Loucy (cell line): ENCODE results near the gene SLC29A4.
"Not testable (repeated sequence)": the region's sequence is repeated elsewhere in the genome, so short reads cannot be mapped to it uniquely, and the experiment has no call there.

Experiments used
- H2AFZ ChIP-seq: fragments of 200-600 bp; sonication (generic); 2 replicates; pipeline ENCODE4 v1.6.0; 2016; ENCODE audit warnings: antibody characterized with exemption, mild to moderate bottlenecking, low read length, moderate library complexity
- H3F3A ChIP-seq: fragments of 200-600 bp; 2 replicates; pipeline ENCODE4 v1.6.0; 2016; ENCODE audit warnings: antibody characterized with exemption, low read depth, mild to moderate bottlenecking
- H3K27me3 ChIP-seq: fragments of 200-600 bp; sonication (generic); 2 replicates; pipeline ENCODE4 v1.6.1; 2014; ENCODE audit warnings: low read length, mild to moderate bottlenecking; ENCODE audit not compliant: insufficient read depth, poor library complexity, severe bottlenecking
- H3K36me3 ChIP-seq: fragments of 200-600 bp; sonication (generic); 2 replicates; pipeline ENCODE4 v1.6.1; 2016; ENCODE audit warnings: low read length; ENCODE audit not compliant: insufficient read depth
- H3K4me1 ChIP-seq: fragments of 200-600 bp; sonication (generic); 2 replicates; pipeline ENCODE4 v1.5.1; 2014; ENCODE audit warnings: low read length, mild to moderate bottlenecking; ENCODE audit not compliant: insufficient read depth, poor library complexity, severe bottlenecking
- H3K4me2 ChIP-seq: fragments of 200-600 bp; sonication (generic); 2 replicates; pipeline ENCODE4 v1.6.0; 2014; ENCODE audit warnings: antibody characterized with exemption, low read length, low read depth, mild to moderate bottlenecking; ENCODE audit not compliant: poor library complexity, severe bottlenecking
- H3K4me3 ChIP-seq: fragments of 200-600 bp; sonication (generic); 2 replicates; pipeline ENCODE4 v1.5.1; 2014; ENCODE audit warnings: low read length, mild to moderate bottlenecking, mixed read lengths; ENCODE audit not compliant: poor library complexity, severe bottlenecking
- H3K79me2 ChIP-seq: fragments of 200-600 bp; sonication (generic); 2 replicates; pipeline ENCODE4 v1.6.1; 2014; ENCODE audit warnings: low read length; ENCODE audit not compliant: insufficient read depth
- H3K9ac ChIP-seq: fragments of 200-600 bp; sonication (generic); 2 replicates; pipeline ENCODE4 v1.6.0; 2014; ENCODE audit warnings: mild to moderate bottlenecking, low read depth, low read length, moderate library complexity; ENCODE audit not compliant: poor library complexity, severe bottlenecking
- H3K9me2 ChIP-seq: fragments of 200-600 bp; sonication (generic); replicated peaks from 2 replicates; pipeline ENCODE4 v1.6.1; 2016; ENCODE audit warnings: low read depth, low read length, mixed read lengths
- H3K9me3 ChIP-seq: fragments of 200-600 bp; sonication (generic); 2 replicates; pipeline ENCODE4 v1.6.1; 2014; ENCODE audit warnings: mild to moderate bottlenecking, antibody characterized with exemption, low read length, low read depth; ENCODE audit not compliant: insufficient read depth
- H4K20me1 ChIP-seq: fragments of 200-600 bp; sonication (generic); 2 replicates; pipeline ENCODE4 v1.6.0; 2014; ENCODE audit warnings: antibody characterized with exemption, low read length, mild to moderate bottlenecking; ENCODE audit not compliant: insufficient read depth, poor library complexity, severe bottlenecking
- EZH2phosphoT487 ChIP-seq: fragments of 200-600 bp; IDR thresholded peaks from 2 replicates; pipeline ENCODE4 v1.6.1; 2018; ENCODE audit warnings: antibody characterized with exemption, mild to moderate bottlenecking, moderate library complexity, borderline replicate concordance
- TF ChIP-seq, protein P1 (sequence below): fragments of 200-600 bp; sonication (generic); conservative IDR thresholded peaks from 2 replicates; pipeline ENCODE4 v1.5.1; 2014; ENCODE audit warnings: mild to moderate bottlenecking, antibody characterized with exemption, low read length

The SLC29A4 gene

DNA sequence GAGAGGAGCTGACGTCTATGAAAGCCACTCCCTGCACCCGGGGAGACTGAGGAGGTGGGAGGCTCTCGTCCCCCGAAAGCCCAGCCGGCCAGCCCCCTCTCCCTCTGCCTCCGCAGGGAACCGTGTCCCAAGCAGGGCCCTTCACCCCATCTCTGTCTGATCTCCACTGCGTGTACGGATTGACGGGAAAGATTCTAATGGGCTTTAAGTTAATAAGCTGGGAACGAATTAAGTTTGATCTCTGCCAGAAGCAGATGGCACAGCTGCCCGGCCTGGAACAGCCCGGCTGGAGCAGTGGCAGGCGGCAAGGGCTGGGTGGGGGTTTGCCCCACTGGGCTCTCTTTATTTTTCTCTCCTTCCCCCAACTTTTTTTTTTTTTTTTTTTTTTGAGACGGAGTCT is 6.1 kb upstream of the SLC29A4 start:
- Histone ChIP-seq H3K9ac (no peak overlapping the region), H3K9me3 (no peaks in the 10 kb centered on the region), H3F3A (no peaks in the 10 kb centered on the region), H3K79me2 (no peaks in the 10 kb centered on the region), H3K36me3 (no peaks in the 10 kb centered on the region), H3K4me2 (no peak overlapping the region), H4K20me1 (no peaks in the 10 kb centered on the region), H2AFZ (no peak overlapping the region), H3K9me2 (no peaks in the 10 kb centered on the region), H3K4me1 (no peaks in the 10 kb centered on the region), H3K27me3 (no peaks in the 10 kb centered on the region), H3K4me3 (no peak overlapping the region)
- no peak for TF ChIP-seq EZH2phosphoT487
- TF ChIP-seq, protein P1, sequence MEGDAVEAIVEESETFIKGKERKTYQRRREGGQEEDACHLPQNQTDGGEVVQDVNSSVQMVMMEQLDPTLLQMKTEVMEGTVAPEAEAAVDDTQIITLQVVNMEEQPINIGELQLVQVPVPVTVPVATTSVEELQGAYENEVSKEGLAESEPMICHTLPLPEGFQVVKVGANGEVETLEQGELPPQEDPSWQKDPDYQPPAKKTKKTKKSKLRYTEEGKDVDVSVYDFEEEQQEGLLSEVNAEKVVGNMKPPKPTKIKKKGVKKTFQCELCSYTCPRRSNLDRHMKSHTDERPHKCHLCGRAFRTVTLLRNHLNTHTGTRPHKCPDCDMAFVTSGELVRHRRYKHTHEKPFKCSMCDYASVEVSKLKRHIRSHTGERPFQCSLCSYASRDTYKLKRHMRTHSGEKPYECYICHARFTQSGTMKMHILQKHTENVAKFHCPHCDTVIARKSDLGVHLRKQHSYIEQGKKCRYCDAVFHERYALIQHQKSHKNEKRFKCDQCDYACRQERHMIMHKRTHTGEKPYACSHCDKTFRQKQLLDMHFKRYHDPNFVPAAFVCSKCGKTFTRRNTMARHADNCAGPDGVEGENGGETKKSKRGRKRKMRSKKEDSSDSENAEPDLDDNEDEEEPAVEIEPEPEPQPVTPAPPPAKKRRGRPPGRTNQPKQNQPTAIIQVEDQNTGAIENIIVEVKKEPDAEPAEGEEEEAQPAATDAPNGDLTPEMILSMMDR = no peak

GRCh38 chr7:5278766-5279165 is 4.0 kb upstream of the SLC29A4 start:
- H3K9me3 ChIP-seq = no peaks in the 10 kb centered on the region
- no peaks in the 10 kb centered on the region for H3K27me3 ChIP-seq
- H4K20me1 ChIP-seq = no peaks in the 10 kb centered on the region
- no peak overlapping the region for H3K9ac ChIP-seq
- H3K4me2 ChIP-seq = no peak overlapping the region
- H3K4me1 ChIP-seq = no peaks in the 10 kb centered on the region
- no peak overlapping the region for H3K4me3 ChIP-seq
- no peaks in the 10 kb centered on the region for H3F3A ChIP-seq
- H3K36me3 ChIP-seq = no peaks in the 10 kb centered on the region
- no peak overlapping the region for H2AFZ ChIP-seq
- no peaks in the 10 kb centered on the region for H3K9me2 ChIP-seq
- no peaks in the 10 kb centered on the region for H3K79me2 ChIP-seq
- TF ChIP-seq, protein P1 = no peak
- TF ChIP-seq EZH2phosphoT487 = no peak

DNA sequence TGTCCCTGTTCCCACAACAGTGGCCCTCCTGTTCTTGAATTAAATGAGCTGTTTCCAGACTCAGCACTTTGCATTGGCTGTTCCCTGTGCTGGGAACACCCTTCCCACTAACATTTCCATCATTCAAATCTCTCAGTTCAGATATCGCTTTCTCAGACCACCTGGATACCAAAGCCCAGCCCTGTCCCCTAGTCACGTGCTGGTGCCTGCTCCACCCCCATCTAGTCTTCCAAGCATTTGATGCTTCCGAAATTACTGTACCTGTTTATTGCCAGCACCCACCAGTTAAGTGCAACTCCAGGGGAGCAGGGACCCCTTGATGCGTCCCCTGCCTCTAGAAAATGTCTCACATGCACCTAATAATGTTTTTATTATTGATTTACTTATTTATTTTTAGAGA is 3.0 kb upstream of the SLC29A4 start:
- Histone ChIP-seq H3K79me2 (no peaks in the 10 kb centered on the region), H3K36me3 (no peaks in the 10 kb centered on the region), H4K20me1 (no peaks in the 10 kb centered on the region), H3K4me3 (no peak overlapping the region), H3K27me3 (no peaks in the 10 kb centered on the region), H3K9me3 (no peaks in the 10 kb centered on the region), H3K4me2 (no peak overlapping the region), H2AFZ (no peak overlapping the region), H3K4me1 (no peaks in the 10 kb centered on the region), H3F3A (no peaks in the 10 kb centered on the region), H3K9me2 (no peaks in the 10 kb centered on the region), H3K9ac (no peak overlapping the region)
- no peak for TF ChIP-seq EZH2phosphoT487
- TF ChIP-seq, protein P1 = no peak

DNA sequence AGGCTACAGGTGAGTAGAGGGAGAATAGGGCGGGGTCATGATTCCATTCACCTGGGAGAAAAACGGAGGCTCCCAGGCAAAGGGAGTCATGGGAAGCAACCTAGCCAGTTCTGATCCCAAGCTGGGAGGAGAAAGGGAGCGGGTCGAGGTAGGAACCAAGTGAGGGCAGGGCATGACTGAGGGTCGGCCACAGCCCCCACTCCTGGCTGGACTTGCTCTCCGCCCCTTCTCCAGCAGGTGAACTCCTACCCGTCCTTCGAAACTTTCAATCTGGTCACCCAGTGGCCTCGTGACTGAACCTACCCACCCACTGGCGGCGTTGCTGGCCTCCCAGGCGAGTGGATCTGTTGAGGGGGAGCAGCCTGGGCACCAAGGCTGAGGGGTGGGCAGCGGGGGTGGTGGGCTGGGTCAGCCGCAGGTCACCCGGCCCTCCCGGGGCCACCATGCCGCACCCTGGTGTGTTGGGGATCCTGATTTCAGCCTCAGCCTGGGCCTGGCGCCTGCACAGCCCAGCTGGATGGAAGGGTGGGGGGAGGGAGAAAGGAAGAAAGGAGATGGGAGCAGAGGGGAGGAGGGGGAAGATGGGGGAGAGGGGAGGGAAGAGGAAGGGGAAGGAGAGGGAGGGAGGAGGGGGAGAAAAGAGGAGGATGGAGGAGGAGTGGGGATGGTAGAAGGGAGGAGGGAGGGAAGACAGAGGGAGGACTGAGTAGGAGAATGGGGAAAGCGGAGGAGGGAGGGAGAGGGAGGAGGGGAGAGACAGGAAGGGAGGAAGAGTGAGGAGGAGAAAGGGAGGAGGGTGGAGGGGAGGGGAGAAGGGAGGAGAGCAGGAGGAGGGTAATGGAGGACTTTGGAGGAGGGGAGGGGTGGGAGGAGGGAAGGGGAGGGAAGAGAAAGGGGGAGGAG is 894 bp upstream of the SLC29A4 start:
- not testable (repeated sequence) for H3K79me2 ChIP-seq, H3K4me1 ChIP-seq, H3K4me3 ChIP-seq, H3K9ac ChIP-seq, H3K36me3 ChIP-seq, H2AFZ ChIP-seq, H3K4me2 ChIP-seq, H3K9me3 ChIP-seq, H4K20me1 ChIP-seq, H3K9me2 ChIP-seq, H3K27me3 ChIP-seq, H3F3A ChIP-seq
